ENCODE data around the gene FZR1.

GRCh38 chr19:3496392-3497273 is 9.5 kb upstream of the FZR1 start:
- TF ChIP-seq HDAC6 (IDR thresholded peaks at IDR 0.05; ENCODE audit: low read depth, low read length) (no peak), SIN3B (IDR thresholded peaks at IDR 0.05; ENCODE audit: low read length) (no peak), ZBTB33 (CRISPR knock-in tag; IDR thresholded peaks at IDR 0.05) (no peak), CHCHD3 (CRISPR knock-in tag; IDR thresholded peaks at IDR 0.05) (no peak)

All from HepG2 (cell line).